Endothelial cell of umbilical vein (primary cell): Measurements from ENCODE around the gene ATXN1. TPM values are rescaled to one million over a fixed set of nuclear protein-coding genes. Genes with fewer than 3 reads are reported as not detected.

Source experiments
- BruUV-seq: library from RNA; stranded (reverse); fragments of 400-500 nt; replicated peaks from 2 replicates; lab custom pipeline; 2021; lab: Mats Ljungman, UMichigan
- CTCF ChIA-PET: fragments of 300-600, 350-600 bp; sonication (Branson Sonifier 250); formaldehyde crosslinking; loops from one replicate; lab custom pipeline; 2021; ENCODE audit warnings: antibody characterized with exemption, inconsistent platforms; lab: Charles Lee
- POLR2A ChIA-PET: fragments of 300-600, 350-600 bp; sonication (Branson Sonifier 250); formaldehyde crosslinking; loops from one replicate; lab custom pipeline; 2021; ENCODE audit warnings: antibody characterized with exemption, inconsistent platforms; lab: Charles Lee
- DNase-seq: peaks from one replicate; pipeline ENCODE4 v3.0.0-alpha.2; 2011; ENCODE audit warnings: low read depth, low spot score
- FAIRE-seq: peaks from 2 replicates; lab custom pipeline; 2011; peaks lifted over from hg19 to GRCh38; lab: Jason Lieb, UNC
- H2AFZ ChIP-seq: 2 replicates; pipeline ENCODE4 v1.6.0; 2012; ENCODE audit warnings: low read depth, low read length, control low read depth, inconsistent platforms
- H3K27ac ChIP-seq: 2 replicates; pipeline ENCODE4 v1.5.1; 2011; ENCODE audit warnings: low read depth, mild to moderate bottlenecking, control low read depth, low read length, moderate library complexity; ENCODE audit not compliant: insufficient read depth
- H3K27me3 ChIP-seq, 2 experiments: 2 replicates each; pipeline versions ENCODE4 v1.6.0 to v1.6.1; 2011; ENCODE audit warnings: low read length in 2 of 2, mixed read lengths in 1 of 2; ENCODE audit not compliant: control insufficient read depth in 2 of 2, insufficient read depth in 2 of 2
- H3K36me3 ChIP-seq, 2 experiments: 2 replicates in 1 of 2; 3 replicates in 1 of 2; pipeline ENCODE4 v1.5.1; 2011; ENCODE audit warnings: low read length in 2 of 2, mild to moderate bottlenecking in 1 of 2, moderate library complexity in 1 of 2; ENCODE audit not compliant: control insufficient read depth in 2 of 2, insufficient read depth in 2 of 2; ENCODE audit errors: extremely low read depth in 1 of 2
- H3K4me1 ChIP-seq: 3 replicates; pipeline ENCODE4 v1.5.1; 2011; ENCODE audit warnings: mild to moderate bottlenecking, low read length; ENCODE audit not compliant: control insufficient read depth, insufficient read depth; ENCODE audit errors: extremely low read depth
- H3K4me2 ChIP-seq: 2 replicates; pipeline ENCODE4 v1.6.1; 2011; ENCODE audit warnings: low read length, control low read depth, mixed read lengths; ENCODE audit not compliant: insufficient read depth
- H3K4me3 ChIP-seq, 3 experiments: fragments of 200-600 bp in 1 of 3; sonication (generic), shearing (Covaris generic) in 1 of 3; replicated peaks in 1 of 3; 2 replicates each; pipeline ENCODE4 v1.5.1; 2011 to 2016; ENCODE audit warnings: control low read depth in 3 of 3, low read length in 3 of 3, mild to moderate bottlenecking in 2 of 3, inconsistent platforms in 1 of 3, low read depth in 1 of 3, moderate library complexity in 1 of 3; ENCODE audit not compliant: insufficient read depth in 1 of 3
- H3K79me2 ChIP-seq: 2 replicates; pipeline ENCODE4 v1.6.0; 2012; ENCODE audit warnings: low read length, inconsistent platforms; ENCODE audit not compliant: control insufficient read depth, insufficient read depth
- H3K9ac ChIP-seq: replicated peaks from 2 replicates; pipeline ENCODE3; 2011; ENCODE audit warnings: low read length, control low read depth; ENCODE audit not compliant: insufficient read depth; ENCODE audit errors: extremely low read depth
- H3K9me1 ChIP-seq: replicated peaks from 3 replicates; pipeline ENCODE4 v1.6.0; 2011; ENCODE audit warnings: mild to moderate bottlenecking, low read length; ENCODE audit not compliant: control insufficient read depth, insufficient read depth; ENCODE audit errors: extremely low read depth
- H3K9me3 ChIP-seq: replicated peaks from 2 replicates; pipeline ENCODE4 v1.5.1; 2012; ENCODE audit warnings: low read length, inconsistent platforms; ENCODE audit not compliant: control insufficient read depth, insufficient read depth
- H4K20me1 ChIP-seq: replicated peaks from 2 replicates; pipeline ENCODE3; 2011; ENCODE audit warnings: mild to moderate bottlenecking, low read length; ENCODE audit not compliant: control insufficient read depth, insufficient read depth; ENCODE audit errors: extremely low read depth
- EZH2 ChIP-seq: IDR thresholded peaks from 2 replicates; pipeline ENCODE4 v1.6.1; 2012; ENCODE audit warnings: borderline replicate concordance, low read depth, mild to moderate bottlenecking, moderate library complexity, low read length, inconsistent platforms; ENCODE audit not compliant: severe bottlenecking
- FOS ChIP-seq: IDR thresholded peaks from 2 replicates; pipeline ENCODE4 v1.6.1; 2011; ENCODE audit warnings: mild to moderate bottlenecking, low read length, moderate library complexity, borderline replicate concordance; ENCODE audit not compliant: insufficient read depth
- GATA2 ChIP-seq: IDR thresholded peaks from 2 replicates; pipeline ENCODE4 v1.7.0; 2011; ENCODE audit warnings: low read depth, mild to moderate bottlenecking, moderate library complexity, mixed read lengths, low read length; ENCODE audit not compliant: insufficient read length, insufficient read depth
- JUN ChIP-seq: IDR thresholded peaks from 2 replicates; pipeline ENCODE4 v1.6.1; 2011; ENCODE audit warnings: borderline replicate concordance, low read depth; ENCODE audit not compliant: insufficient read length, insufficient read depth
- MYC ChIP-seq: IDR thresholded peaks from one replicate; pipeline ENCODE4 v1.6.1; 2011; ENCODE audit warnings: mild to moderate bottlenecking, low read depth, low read length
- POLR2A ChIP-seq: IDR thresholded peaks from 2 replicates; pipeline ENCODE4 v1.6.1; 2012; ENCODE audit warnings: low read depth, mild to moderate bottlenecking, control low read depth, low read length
- POLR2AphosphoS5 ChIP-seq: IDR thresholded peaks from 2 replicates; pipeline ENCODE4 v1.6.1; 2012; ENCODE audit warnings: low read depth, mild to moderate bottlenecking, control low read depth, low read length, moderate library complexity; ENCODE audit not compliant: insufficient read depth
- dilution Hi-C: fragments of 300-500 bp; cut with MboI; formaldehyde crosslinking; loops from one replicate; pipeline ENCODE4 v1.15.0; 2019; ENCODE audit warnings: low sequenced_read_pairs; ENCODE audit not compliant: extremely low pct_ligation_motif_present
- intact Hi-C: fragments of 100-400 bp; cut with micrococcal nuclease; formaldehyde crosslinking; loops from one replicate; pipeline ENCODE4 v1.10.0; 2022
- polyA plus RNA-seq, 4 experiments: library from polyadenylated mRNA; depleted of rRNA in 3 of 4; stranded (reverse) in 3 of 4; unstranded in 1 of 4; fragments of >200 nt; gene quantifications; 2 replicates each; pipeline versions ENCODE4 v1.2.1 to v1.2.3, GENCODE V29; 2011 to 2012; ENCODE audit warnings: missing spikeins in 1 of 4
- total RNA-seq: library from RNA; stranded (reverse); gene quantifications from 2 replicates; pipeline ENCODE4 v1.2.3, GENCODE V29; 2021
- TF ChIP-seq, protein P1 (sequence below), 2 donors: IDR thresholded peaks; 1 replicate in 1 of 2; 2 replicates in 1 of 2; pipeline ENCODE4 v1.5.1; 2011; ENCODE audit warnings: low read length in 2 of 2, mild to moderate bottlenecking in 2 of 2, moderate library complexity in 2 of 2, control low read depth in 1 of 2, inconsistent platforms in 1 of 2, low read depth in 1 of 2; ENCODE audit not compliant: insufficient read depth in 1 of 2; ENCODE audit errors: extremely low read depth in 1 of 2
- TF ChIP-seq, protein P2 (sequence below): IDR thresholded peaks from 2 replicates; pipeline ENCODE4 v1.6.1; 2011; ENCODE audit not compliant: insufficient read depth, insufficient read length

The ATXN1 gene
- total and polyA plus RNA-seq, 2 donors (not counting 3 experiments of a cell fraction or from before 2014, with no cell fraction given): 16.4 to 33.0 TPM

DNA sequence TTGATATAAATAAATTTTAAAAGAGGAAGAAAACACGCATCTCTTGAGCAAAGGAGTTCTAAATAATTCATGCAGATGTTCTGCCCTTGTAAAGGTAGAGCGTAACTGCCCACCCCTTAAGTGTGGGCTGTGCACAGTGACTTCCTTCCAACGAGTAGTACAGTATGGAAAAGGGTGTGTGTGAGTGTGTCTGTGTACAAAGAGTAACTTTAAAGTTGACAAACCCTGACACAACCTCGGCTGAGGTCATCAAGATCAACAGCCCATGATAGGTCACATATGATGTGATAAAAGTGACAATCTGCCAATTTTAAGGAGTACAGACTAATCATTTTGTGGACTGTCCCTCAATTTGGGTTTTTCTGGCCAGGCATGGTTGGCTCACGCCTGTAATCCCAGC, 225.7 kb downstream of the ATXN1 start:
- no peak overlapping the region for H2AFZ ChIP-seq
- no peak overlapping the region for H3K4me3 ChIP-seq
- TF ChIP-seq POLR2A (no peak), FOS (no peak), EZH2 (no peak), POLR2AphosphoS5 (no peak), JUN (no peak), GATA2 (no peak), MYC (no peak)
- TF ChIP-seq, protein P1, sequence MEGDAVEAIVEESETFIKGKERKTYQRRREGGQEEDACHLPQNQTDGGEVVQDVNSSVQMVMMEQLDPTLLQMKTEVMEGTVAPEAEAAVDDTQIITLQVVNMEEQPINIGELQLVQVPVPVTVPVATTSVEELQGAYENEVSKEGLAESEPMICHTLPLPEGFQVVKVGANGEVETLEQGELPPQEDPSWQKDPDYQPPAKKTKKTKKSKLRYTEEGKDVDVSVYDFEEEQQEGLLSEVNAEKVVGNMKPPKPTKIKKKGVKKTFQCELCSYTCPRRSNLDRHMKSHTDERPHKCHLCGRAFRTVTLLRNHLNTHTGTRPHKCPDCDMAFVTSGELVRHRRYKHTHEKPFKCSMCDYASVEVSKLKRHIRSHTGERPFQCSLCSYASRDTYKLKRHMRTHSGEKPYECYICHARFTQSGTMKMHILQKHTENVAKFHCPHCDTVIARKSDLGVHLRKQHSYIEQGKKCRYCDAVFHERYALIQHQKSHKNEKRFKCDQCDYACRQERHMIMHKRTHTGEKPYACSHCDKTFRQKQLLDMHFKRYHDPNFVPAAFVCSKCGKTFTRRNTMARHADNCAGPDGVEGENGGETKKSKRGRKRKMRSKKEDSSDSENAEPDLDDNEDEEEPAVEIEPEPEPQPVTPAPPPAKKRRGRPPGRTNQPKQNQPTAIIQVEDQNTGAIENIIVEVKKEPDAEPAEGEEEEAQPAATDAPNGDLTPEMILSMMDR (IDR thresholded peaks at IDR 0.05; ENCODE audit: extremely low read depth in 1 of 2, insufficient read depth in 1 of 2, low read depth in 1 of 2, low read length in 2 of 2): no peak
- TF ChIP-seq, protein P2, sequence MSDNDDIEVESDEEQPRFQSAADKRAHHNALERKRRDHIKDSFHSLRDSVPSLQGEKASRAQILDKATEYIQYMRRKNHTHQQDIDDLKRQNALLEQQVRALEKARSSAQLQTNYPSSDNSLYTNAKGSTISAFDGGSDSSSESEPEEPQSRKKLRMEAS: no peak
- H3K9me3 ChIP-seq: no peaks in the 10 kb centered on the region
- H3K27ac ChIP-seq: no peak overlapping the region
- no TSS peak for BruUV-seq
- no peaks in the 10 kb centered on the region for H3K79me2 ChIP-seq
- H3K4me1 ChIP-seq: no peaks in the 10 kb centered on the region
- H4K20me1 ChIP-seq: no peaks in the 10 kb centered on the region
- intact Hi-C loops: no loop called here
- CTCF ChIA-PET: no interaction called here
- no peaks in the 10 kb centered on the region for H3K27me3 ChIP-seq
- no peak for FAIRE-seq
- dilution Hi-C loops: no loop called here
- no peak overlapping the region for H3K4me2 ChIP-seq
- DNase-seq: no peak
- no peaks in the 10 kb centered on the region for H3K9me1 ChIP-seq
- H3K36me3 ChIP-seq: no peaks in the 10 kb centered on the region
- no peak overlapping the region for H3K9ac ChIP-seq
- POLR2A ChIA-PET: no interaction called here
